Measurements from ENCODE around the gene COG5.

The COG5 gene

GRCh38 chr7:107318523-107319160, 245.1 kb downstream of the COG5 start:
- H3K27me3 ChIP-seq (ENCODE audit: insufficient read depth, low read depth): no peaks in the 10 kb centered on the region

GRCh38 chr7:107315716-107316220, 248.0 kb downstream of the COG5 start:
- H2AFZ ChIP-seq (ENCODE audit: low read depth): no peak overlapping the region

More at GRCh38 chr7:107318523-107319160, 245.1 kb downstream of the COG5 start:
- TF ChIP-seq, protein P1, sequence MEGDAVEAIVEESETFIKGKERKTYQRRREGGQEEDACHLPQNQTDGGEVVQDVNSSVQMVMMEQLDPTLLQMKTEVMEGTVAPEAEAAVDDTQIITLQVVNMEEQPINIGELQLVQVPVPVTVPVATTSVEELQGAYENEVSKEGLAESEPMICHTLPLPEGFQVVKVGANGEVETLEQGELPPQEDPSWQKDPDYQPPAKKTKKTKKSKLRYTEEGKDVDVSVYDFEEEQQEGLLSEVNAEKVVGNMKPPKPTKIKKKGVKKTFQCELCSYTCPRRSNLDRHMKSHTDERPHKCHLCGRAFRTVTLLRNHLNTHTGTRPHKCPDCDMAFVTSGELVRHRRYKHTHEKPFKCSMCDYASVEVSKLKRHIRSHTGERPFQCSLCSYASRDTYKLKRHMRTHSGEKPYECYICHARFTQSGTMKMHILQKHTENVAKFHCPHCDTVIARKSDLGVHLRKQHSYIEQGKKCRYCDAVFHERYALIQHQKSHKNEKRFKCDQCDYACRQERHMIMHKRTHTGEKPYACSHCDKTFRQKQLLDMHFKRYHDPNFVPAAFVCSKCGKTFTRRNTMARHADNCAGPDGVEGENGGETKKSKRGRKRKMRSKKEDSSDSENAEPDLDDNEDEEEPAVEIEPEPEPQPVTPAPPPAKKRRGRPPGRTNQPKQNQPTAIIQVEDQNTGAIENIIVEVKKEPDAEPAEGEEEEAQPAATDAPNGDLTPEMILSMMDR (conservative IDR thresholded peaks at IDR 0.05; ENCODE audit: low read depth, low read length): no peak
- Histone ChIP-seq H3K9ac (no peak overlapping the region), H3K4me1 (ENCODE audit: low read depth, poor library complexity, severe bottlenecking) (no peaks in the 10 kb centered on the region), H3K27ac (no peak overlapping the region), H3K4me2 (no peak overlapping the region), H2AFZ (ENCODE audit: low read depth) (no peak overlapping the region), H3K36me3 (ENCODE audit: insufficient read depth) (no peaks in the 10 kb centered on the region), H3K79me2 (ENCODE audit: insufficient read depth, low read depth) (no peaks in the 10 kb centered on the region), H3K4me3 (IDR thresholded peaks at IDR 0.05; ENCODE audit: insufficient read depth, low read depth, low read length) (no peak overlapping the region), H4K20me1 (ENCODE audit: insufficient read depth) (no peaks in the 10 kb centered on the region)

DNA sequence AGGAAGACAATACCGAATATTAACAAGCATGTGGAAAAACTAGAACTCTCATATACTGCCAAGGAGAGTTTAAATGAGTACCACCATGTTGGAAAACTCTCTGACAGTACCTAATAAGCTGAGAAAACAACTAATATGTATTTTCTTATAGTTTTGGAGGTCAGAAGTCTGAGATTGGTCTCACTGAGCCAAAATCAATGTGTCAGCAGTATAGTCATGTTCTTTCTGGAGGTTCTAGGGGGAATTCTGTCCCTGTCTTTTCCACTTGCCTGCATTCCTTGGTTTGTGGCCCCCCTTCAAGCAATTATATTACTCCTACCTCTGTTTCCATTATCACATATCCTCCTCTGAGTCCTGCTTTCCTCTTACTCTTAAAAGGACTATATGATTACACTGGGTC, 250.4 kb downstream of the COG5 start:
- Histone ChIP-seq H3K4me3 (IDR thresholded peaks at IDR 0.05; ENCODE audit: insufficient read depth, low read depth, low read length) (no peak overlapping the region), H3K9ac (no peak overlapping the region), H3K4me2 (no peak overlapping the region), H3K4me1 (ENCODE audit: low read depth, poor library complexity, severe bottlenecking) (no peaks in the 10 kb centered on the region), H3K27me3 (ENCODE audit: insufficient read depth, low read depth) (no peaks in the 10 kb centered on the region), H3K27ac (no peak overlapping the region), H4K20me1 (ENCODE audit: insufficient read depth) (no peaks in the 10 kb centered on the region), H2AFZ (ENCODE audit: low read depth) (no peak overlapping the region), H3K79me2 (ENCODE audit: insufficient read depth, low read depth) (no peaks in the 10 kb centered on the region), H3K36me3 (ENCODE audit: insufficient read depth) (no peaks in the 10 kb centered on the region)
- TF ChIP-seq, protein P1 (conservative IDR thresholded peaks at IDR 0.05; ENCODE audit: low read depth, low read length): no peak

More at GRCh38 chr7:107315716-107316220, 248.0 kb downstream of the COG5 start:
- Histone ChIP-seq H3K27ac (no peak overlapping the region), H3K4me3 (IDR thresholded peaks at IDR 0.05; ENCODE audit: insufficient read depth, low read depth, low read length) (no peak overlapping the region), H3K4me2 (no peak overlapping the region), H3K27me3 (ENCODE audit: insufficient read depth, low read depth) (no peaks in the 10 kb centered on the region), H3K4me1 (ENCODE audit: low read depth, poor library complexity, severe bottlenecking) (no peaks in the 10 kb centered on the region), H4K20me1 (ENCODE audit: insufficient read depth) (no peaks in the 10 kb centered on the region), H3K9ac (no peak overlapping the region), H3K79me2 (ENCODE audit: insufficient read depth, low read depth) (no peaks in the 10 kb centered on the region), H3K36me3 (ENCODE audit: insufficient read depth) (no peaks in the 10 kb centered on the region)
- TF ChIP-seq, protein P1 (conservative IDR thresholded peaks at IDR 0.05; ENCODE audit: low read depth, low read length): no peak

DNA sequence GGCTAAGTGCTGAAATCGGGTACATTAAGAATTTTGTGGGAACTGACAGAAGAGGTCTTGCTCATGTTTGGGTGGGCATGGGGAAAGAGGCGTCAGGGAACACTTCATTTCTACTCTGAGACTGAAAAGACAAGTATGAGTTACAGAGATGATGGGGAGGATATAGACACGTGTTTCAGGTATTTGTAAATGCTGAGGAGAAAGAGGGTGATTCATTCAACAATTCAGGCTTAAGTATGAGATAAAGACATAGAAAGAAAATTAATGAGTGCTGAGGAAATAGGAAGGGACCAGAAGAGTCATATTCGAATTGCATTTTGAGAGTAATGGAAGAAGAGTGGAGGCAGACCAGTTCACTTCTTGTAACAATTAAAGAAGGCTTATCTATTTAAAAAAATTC, 251.3 kb downstream of the COG5 start:
- H4K20me1 ChIP-seq (ENCODE audit: insufficient read depth): no peaks in the 10 kb centered on the region
- no peak overlapping the region for H2AFZ ChIP-seq (ENCODE audit: low read depth)
- H3K9ac ChIP-seq: no peak overlapping the region
- no peaks in the 10 kb centered on the region for H3K4me1 ChIP-seq (ENCODE audit: low read depth, poor library complexity, severe bottlenecking)
- H3K27ac ChIP-seq: no peak overlapping the region
- H3K4me3 ChIP-seq (IDR thresholded peaks at IDR 0.05; ENCODE audit: insufficient read depth, low read depth, low read length): no peak overlapping the region
- H3K4me2 ChIP-seq: no peak overlapping the region
- H3K27me3 ChIP-seq (ENCODE audit: insufficient read depth, low read depth): no peaks in the 10 kb centered on the region
- H3K36me3 ChIP-seq (ENCODE audit: insufficient read depth): no peaks in the 10 kb centered on the region
- no peaks in the 10 kb centered on the region for H3K79me2 ChIP-seq (ENCODE audit: insufficient read depth, low read depth)
- TF ChIP-seq, protein P1 (conservative IDR thresholded peaks at IDR 0.05; ENCODE audit: low read depth, low read length): no peak

Data from KMS-11 (cell line).